ENCODE results near the gene ZNF775.

DNA sequence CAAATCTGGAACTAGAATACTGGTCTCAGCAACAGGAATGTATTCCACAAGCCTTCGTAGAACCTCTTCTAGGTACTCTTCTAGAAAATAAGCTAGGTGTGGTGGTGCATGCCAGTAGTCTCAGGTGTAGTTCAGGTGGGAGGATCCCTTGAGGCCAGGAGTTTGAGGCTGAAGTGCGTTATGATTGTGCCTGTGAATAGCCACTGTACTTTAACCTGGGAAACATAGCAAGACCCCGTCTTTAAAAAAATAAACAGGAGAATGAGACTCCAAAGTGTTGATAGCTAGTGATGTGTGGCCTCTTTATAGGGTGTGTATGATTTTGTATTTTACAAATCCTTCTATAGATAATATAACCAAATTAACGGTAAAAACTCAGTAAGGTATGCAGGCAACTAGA lies 1.5 kb upstream of the ZNF775 start:
- no peak for TF ChIP-seq POLR2AphosphoS5 (IDR thresholded peaks at IDR 0.05; ENCODE audit: low read depth, low read length)
- TF ChIP-seq POLR2A (IDR thresholded peaks at IDR 0.05; ENCODE audit: low read depth, low read length), result no peak
- no peak for TF ChIP-seq TAF1 (IDR thresholded peaks at IDR 0.05; ENCODE audit: low read depth, low read length)
- no peak for TF ChIP-seq SPI1 (IDR thresholded peaks at IDR 0.05; ENCODE audit: low read depth, low read length)
- TF ChIP-seq PAX5 (IDR thresholded peaks at IDR 0.05; ENCODE audit: insufficient read depth, low read length, severe bottlenecking), result no peak

All from GM12891 (cell line).